ENCODE results near the gene SHLD1. TPM values are rescaled to one million over a fixed set of nuclear protein-coding genes. Genes with fewer than 3 reads are reported as not detected.
A peak's percentile ranks its signal among the peaks of the same experiment; 100 is the strongest.

The SHLD1 gene
- total RNA-seq, 2 donors from 2014 or later: 4.0 to 6.6 TPM

- Mint-ChIP-seq H3K27ac (no peak overlapping the region), H3K9me3 (no peaks in the 10 kb centered on the region), H3K4me3 (no peak overlapping the region), H3K27me3 (ENCODE audit: insufficient read depth) (peaks cover 71% of the 10 kb centered on the region), H3K36me3 (ENCODE audit: low read depth) (no peaks in the 10 kb centered on the region), H3K4me1 (peaks cover 11% of the 10 kb centered on the region)
- no peak for TF ChIP-seq CTCF (conservative IDR thresholded peaks at IDR 0.05)
- Histone ChIP-seq H3K9ac (ENCODE audit: extremely low read depth, low read length, poor library complexity, severe bottlenecking) (no peak overlapping the region), H3K27ac (ENCODE audit: low read depth, low read length) (no peak overlapping the region), H3K9me3 (ENCODE audit: control insufficient read depth, low read length) (no peaks in the 10 kb centered on the region), H3K27me3 (ENCODE audit: control insufficient read depth, insufficient read depth, low read length, poor library complexity, severe bottlenecking) (peaks cover 36% of the 10 kb centered on the region), H3K4me1 (ENCODE audit: control insufficient read depth, insufficient read depth, low read length) (peaks cover 6% of the 10 kb centered on the region), H3K4me3 (ENCODE audit: low read length) (no peak overlapping the region), H3K36me3 (ENCODE audit: control insufficient read depth, insufficient read depth, low read length) (no peaks in the 10 kb centered on the region)
- 67 to 87% methylated on average over 2 to 4 of the region's 4 CpGs for WGBS, 2 experiments (ENCODE audit: insufficient coverage in 1 of 2, insufficient read length in 1 of 2)
- DNase-seq: peak; percentile 47
Observed at GRCh38 chr20:5714261-5715041, 35.8 kb upstream of the SHLD1 start.

GRCh38 chr20:5715071-5715841, 34.9 kb upstream of the SHLD1 start:
- H3K27me3 ChIP-seq (ENCODE audit: control insufficient read depth, insufficient read depth, low read length, poor library complexity, severe bottlenecking): peaks cover 29% of the 10 kb centered on the region
- no peaks in the 10 kb centered on the region for H3K9me3 Mint-ChIP-seq
- no peaks in the 10 kb centered on the region for H3K9me3 ChIP-seq (ENCODE audit: control insufficient read depth, low read length)
- peaks cover 19% of the 10 kb centered on the region for H3K4me1 Mint-ChIP-seq
- H3K4me3 Mint-ChIP-seq: no peak overlapping the region
- peaks cover 68% of the 10 kb centered on the region for H3K27me3 Mint-ChIP-seq (ENCODE audit: insufficient read depth)
- no peak overlapping the region for H3K27ac Mint-ChIP-seq
- no peak overlapping the region for H3K27ac ChIP-seq (ENCODE audit: low read depth, low read length)
- H3K4me3 ChIP-seq (ENCODE audit: low read length): no peak overlapping the region
- no peak overlapping the region for H3K9ac ChIP-seq (ENCODE audit: extremely low read depth, low read length, poor library complexity, severe bottlenecking)
- H3K36me3 ChIP-seq (ENCODE audit: control insufficient read depth, insufficient read depth, low read length): no peaks in the 10 kb centered on the region
- DNase-seq: no peak
- WGBS, 2 experiments (ENCODE audit: insufficient coverage in 1 of 2, insufficient read length in 1 of 2): 90 to 96% methylated on average over 5 of the region's 5 CpGs
- peaks cover 13% of the 10 kb centered on the region for H3K4me1 ChIP-seq (ENCODE audit: control insufficient read depth, insufficient read depth, low read length)
- no peaks in the 10 kb centered on the region for H3K36me3 Mint-ChIP-seq (ENCODE audit: low read depth)
- no peak for TF ChIP-seq CTCF (conservative IDR thresholded peaks at IDR 0.05)

GRCh38 chr20:5716953-5717352, 33.2 kb upstream of the SHLD1 start:
- peaks cover 21% of the 10 kb centered on the region for H3K4me1 Mint-ChIP-seq
- TF ChIP-seq CTCF (conservative IDR thresholded peaks at IDR 0.05): no peak
- Histone ChIP-seq H3K4me3 (ENCODE audit: low read length) (no peak overlapping the region), H3K9me3 (ENCODE audit: control insufficient read depth, low read length) (no peaks in the 10 kb centered on the region), H3K27ac (ENCODE audit: low read depth, low read length) (no peak overlapping the region), H3K9ac (ENCODE audit: extremely low read depth, low read length, poor library complexity, severe bottlenecking) (no peak overlapping the region), H3K27me3 (ENCODE audit: control insufficient read depth, insufficient read depth, low read length, poor library complexity, severe bottlenecking) (peaks cover 16% of the 10 kb centered on the region), H3K36me3 (ENCODE audit: control insufficient read depth, insufficient read depth, low read length) (no peaks in the 10 kb centered on the region), H3K4me1 (ENCODE audit: control insufficient read depth, insufficient read depth, low read length) (peaks cover 15% of the 10 kb centered on the region)
- DNase-seq: no peak
- H3K9me3 Mint-ChIP-seq: no peaks in the 10 kb centered on the region
- H3K27me3 Mint-ChIP-seq (ENCODE audit: insufficient read depth): peaks cover 53% of the 10 kb centered on the region
- H3K4me3 Mint-ChIP-seq: no peak overlapping the region
- no peak overlapping the region for H3K27ac Mint-ChIP-seq
- 94% methylated on average over 3 to 4 of the region's 4 CpGs for WGBS, 2 experiments (ENCODE audit: insufficient coverage in 1 of 2, insufficient read length in 1 of 2)
- H3K36me3 Mint-ChIP-seq (ENCODE audit: low read depth): no peaks in the 10 kb centered on the region

Data from endodermal cell (in vitro differentiated cells).